GM12875 (cell line): ENCODE measurements around the gene SRSF2.
"Not testable (repeated sequence)": the region's sequence is repeated elsewhere in the genome, so short reads cannot be mapped to it uniquely, and the experiment has no call there.

ENCODE experiments used
- H3K4me3 ChIP-seq: one replicate; pipeline ENCODE4 v1.5.1; 2011; ENCODE audit warnings: low read depth, low read length, control low read depth
- TF ChIP-seq, protein P1 (sequence below): IDR thresholded peaks from 2 replicates; pipeline ENCODE4 v1.5.1; 2011; ENCODE audit warnings: low read depth, mild to moderate bottlenecking, control low read depth, inconsistent platforms, low read length, moderate library complexity, borderline replicate concordance; ENCODE audit not compliant: insufficient read depth

The SRSF2 gene

GRCh38 chr17:76723812-76724211 is 13.3 kb downstream of the SRSF2 start:
- no peak overlapping the region for H3K4me3 ChIP-seq

GRCh38 chr17:76722977-76723376 is 14.2 kb downstream of the SRSF2 start:
- not testable (repeated sequence) for H3K4me3 ChIP-seq

More at GRCh38 chr17:76723812-76724211, 13.3 kb downstream of the SRSF2 start:
- TF ChIP-seq, protein P1, sequence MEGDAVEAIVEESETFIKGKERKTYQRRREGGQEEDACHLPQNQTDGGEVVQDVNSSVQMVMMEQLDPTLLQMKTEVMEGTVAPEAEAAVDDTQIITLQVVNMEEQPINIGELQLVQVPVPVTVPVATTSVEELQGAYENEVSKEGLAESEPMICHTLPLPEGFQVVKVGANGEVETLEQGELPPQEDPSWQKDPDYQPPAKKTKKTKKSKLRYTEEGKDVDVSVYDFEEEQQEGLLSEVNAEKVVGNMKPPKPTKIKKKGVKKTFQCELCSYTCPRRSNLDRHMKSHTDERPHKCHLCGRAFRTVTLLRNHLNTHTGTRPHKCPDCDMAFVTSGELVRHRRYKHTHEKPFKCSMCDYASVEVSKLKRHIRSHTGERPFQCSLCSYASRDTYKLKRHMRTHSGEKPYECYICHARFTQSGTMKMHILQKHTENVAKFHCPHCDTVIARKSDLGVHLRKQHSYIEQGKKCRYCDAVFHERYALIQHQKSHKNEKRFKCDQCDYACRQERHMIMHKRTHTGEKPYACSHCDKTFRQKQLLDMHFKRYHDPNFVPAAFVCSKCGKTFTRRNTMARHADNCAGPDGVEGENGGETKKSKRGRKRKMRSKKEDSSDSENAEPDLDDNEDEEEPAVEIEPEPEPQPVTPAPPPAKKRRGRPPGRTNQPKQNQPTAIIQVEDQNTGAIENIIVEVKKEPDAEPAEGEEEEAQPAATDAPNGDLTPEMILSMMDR = no peak

DNA sequence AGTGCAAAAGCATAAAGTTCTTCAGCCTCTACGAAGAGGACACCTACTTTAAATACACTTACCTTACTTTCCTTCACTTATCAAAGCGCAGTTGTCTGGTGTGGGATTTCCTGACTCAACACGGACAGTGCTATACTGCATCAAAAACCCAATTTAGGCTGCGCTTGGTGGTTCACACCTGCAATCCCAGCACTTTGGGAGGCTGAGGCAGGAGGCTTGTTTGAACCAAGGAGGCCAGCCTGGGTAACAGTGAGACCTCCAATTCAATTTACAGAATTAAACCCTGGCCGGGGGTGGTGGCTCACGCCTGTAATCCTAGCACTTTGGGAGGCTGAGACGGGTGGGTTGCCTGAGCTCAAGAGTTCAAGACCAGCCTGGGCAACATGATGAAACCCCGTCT is 14.9 kb downstream of the SRSF2 start:
- H3K4me3 ChIP-seq = no peak overlapping the region
- TF ChIP-seq, protein P1 = no peak

DNA sequence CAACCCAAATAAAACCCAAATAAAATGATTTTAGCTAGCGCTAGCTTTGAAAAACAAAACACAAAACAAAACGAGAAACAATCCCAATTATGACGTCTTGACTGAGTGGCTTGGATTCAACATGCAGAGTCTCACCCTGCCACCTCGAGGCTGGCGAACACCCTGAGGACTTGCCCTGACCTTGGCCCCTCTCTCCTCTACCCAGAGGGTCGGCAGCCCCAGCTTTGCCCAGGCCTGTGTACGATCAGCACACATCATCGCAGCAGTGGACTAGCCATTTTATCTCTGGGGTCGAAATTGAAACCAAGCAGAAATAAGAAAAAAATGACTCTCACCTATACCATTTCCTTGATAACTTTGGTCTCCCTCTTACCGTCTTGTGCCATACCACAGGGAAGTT is 15.7 kb downstream of the SRSF2 start:
- TF ChIP-seq, protein P1 = no peak
- no peak overlapping the region for H3K4me3 ChIP-seq

- TF ChIP-seq, protein P1 = no peak
- H3K4me3 ChIP-seq = no peak overlapping the region
Observed at GRCh38 chr17:76720941-76721340, 16.2 kb downstream of the SRSF2 start.

DNA sequence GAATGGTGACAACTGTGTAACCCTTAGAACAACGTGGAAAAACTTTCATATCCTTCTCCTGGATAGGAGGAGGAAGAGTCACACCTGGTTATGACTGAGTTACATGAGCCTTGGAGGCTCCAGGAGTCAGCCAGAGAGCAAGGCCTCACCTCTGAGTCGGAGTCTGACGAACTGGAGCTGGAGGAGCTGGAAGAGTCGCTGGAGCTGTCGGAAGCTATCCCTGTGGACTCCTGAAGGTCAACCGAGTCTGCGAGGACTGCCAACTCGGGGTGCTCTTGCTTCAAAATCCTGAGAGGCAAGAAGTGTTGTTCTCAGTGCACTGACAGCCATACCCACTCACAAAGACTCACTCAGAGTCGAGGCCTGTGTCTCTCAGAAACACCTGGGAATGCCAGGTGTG is 16.9 kb downstream of the SRSF2 start:
- H3K4me3 ChIP-seq = no peak overlapping the region
- TF ChIP-seq, protein P1 = no peak

DNA sequence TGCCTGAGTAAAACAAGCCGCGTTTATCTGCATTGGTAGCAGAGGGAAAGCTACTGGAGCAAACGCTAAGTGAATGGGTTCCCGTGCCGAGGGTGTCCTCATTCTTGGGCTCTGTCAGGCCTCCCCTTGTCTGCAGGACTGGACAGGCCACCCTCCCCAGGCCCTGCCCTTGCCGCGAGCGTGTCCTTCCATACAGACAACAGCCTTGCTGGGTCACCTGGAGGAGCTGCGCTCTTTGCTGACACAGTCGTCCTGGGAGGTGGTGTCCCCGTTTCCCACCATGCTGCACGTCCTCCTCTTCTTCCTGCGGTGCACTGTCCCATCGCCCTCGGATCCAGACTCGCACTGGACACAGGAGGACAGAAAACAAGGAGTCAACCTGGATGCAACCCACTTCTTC is 18.6 kb downstream of the SRSF2 start:
- H3K4me3 ChIP-seq = no peak overlapping the region
- TF ChIP-seq, protein P1 = no peak

GRCh38 chr17:76716839-76717215 is 20.3 kb downstream of the SRSF2 start:
- TF ChIP-seq, protein P1 = no peak
- H3K4me3 ChIP-seq = no peak overlapping the region
